GM12878 (cell line): ENCODE results near the gene MEDAG. TPM values are rescaled to one million over a fixed set of nuclear protein-coding genes. Genes with fewer than 3 reads are reported as not detected.

Experiments
- BACH1 ChIP-seq: fragments of 450-650 bp; IDR thresholded peaks from 2 replicates; pipeline ENCODE4 v1.6.1; 2017; ENCODE audit warnings: mild to moderate bottlenecking, borderline replicate concordance
- LARP7 ChIP-seq: fragments of 450-650 bp; IDR thresholded peaks from 2 replicates; pipeline ENCODE4 v1.6.1; 2017; ENCODE audit warnings: mild to moderate bottlenecking
- RAD51 ChIP-seq: fragments of 450-650 bp; IDR thresholded peaks from 2 replicates; pipeline ENCODE4 v1.6.1; 2016; ENCODE audit warnings: moderate library complexity, mild to moderate bottlenecking, inconsistent platforms
- SMARCA5 ChIP-seq: fragments of 450-650 bp; IDR thresholded peaks from 2 replicates; pipeline ENCODE4 v1.6.1; 2017; ENCODE audit warnings: mild to moderate bottlenecking
- TCF7 ChIP-seq: IDR thresholded peaks from 2 replicates; pipeline ENCODE4 v1.6.1; 2014; ENCODE audit warnings: antibody characterized with exemption, borderline replicate concordance
- ZNF274 ChIP-seq: IDR thresholded peaks from one replicate; pipeline ENCODE4 v1.8.0; 2011; ENCODE audit not compliant: insufficient read length, insufficient read depth
- polyA plus RNA-seq, 11 experiments: library from polyadenylated mRNA; depleted of rRNA in 4 of 11; unstranded in 6 of 11; stranded (reverse) in 5 of 11; fragments of >200 nt; fragmentation: Nextera tagmentation in 4 of 11; fragmentation: Illumina TruSeq in 1 of 11; extraction: Ambion mirVana in 4 of 11; extraction: Trizol in 1 of 11; gene quantifications; 1 replicate in 1 of 11; 2 replicates in 10 of 11; pipeline versions ENCODE4 v1.2.1 to v1.2.3, GENCODE V29; 2011 to 2016; ENCODE audit warnings: inconsistent platforms in 2 of 11, missing spikeins in 2 of 11, low read depth in 1 of 11
- total RNA-seq, 4 experiments: library from RNA; depleted of rRNA in 3 of 4; stranded (reverse); fragments of >200 nt in 3 of 4; fragmentation: Illumina TruSeq in 1 of 4; extraction: Trizol in 1 of 4; gene quantifications; 2 replicates each; pipeline versions ENCODE4 v1.2.1 to v1.2.3, GENCODE V29; 2013 to 2021
- TF ChIP-seq, protein P1 (sequence below): fragments of 450-650 bp; conservative IDR thresholded peaks from 2 replicates; pipeline ENCODE4 v1.6.1; 2017; ENCODE audit warnings: mild to moderate bottlenecking, moderate library complexity
- TF ChIP-seq, protein P2 (sequence below): fragments of 450-650 bp; IDR thresholded peaks from 2 replicates; pipeline ENCODE4 v1.6.1; 2016; ENCODE audit warnings: mild to moderate bottlenecking
- TF ChIP-seq, protein P3 (sequence below): fragments of 450-650 bp; IDR thresholded peaks from 2 replicates; pipeline ENCODE4 v1.6.1; 2017; ENCODE audit warnings: mild to moderate bottlenecking, low read depth, inconsistent platforms; ENCODE audit not compliant: poor library complexity, severe bottlenecking

The MEDAG gene
- total and polyA plus RNA-seq, 10 of the 15 experiments (the other 5 are each of a cell fraction or from before 2014, with no cell fraction given) = 0.03 TPM; not detected in 9

DNA sequence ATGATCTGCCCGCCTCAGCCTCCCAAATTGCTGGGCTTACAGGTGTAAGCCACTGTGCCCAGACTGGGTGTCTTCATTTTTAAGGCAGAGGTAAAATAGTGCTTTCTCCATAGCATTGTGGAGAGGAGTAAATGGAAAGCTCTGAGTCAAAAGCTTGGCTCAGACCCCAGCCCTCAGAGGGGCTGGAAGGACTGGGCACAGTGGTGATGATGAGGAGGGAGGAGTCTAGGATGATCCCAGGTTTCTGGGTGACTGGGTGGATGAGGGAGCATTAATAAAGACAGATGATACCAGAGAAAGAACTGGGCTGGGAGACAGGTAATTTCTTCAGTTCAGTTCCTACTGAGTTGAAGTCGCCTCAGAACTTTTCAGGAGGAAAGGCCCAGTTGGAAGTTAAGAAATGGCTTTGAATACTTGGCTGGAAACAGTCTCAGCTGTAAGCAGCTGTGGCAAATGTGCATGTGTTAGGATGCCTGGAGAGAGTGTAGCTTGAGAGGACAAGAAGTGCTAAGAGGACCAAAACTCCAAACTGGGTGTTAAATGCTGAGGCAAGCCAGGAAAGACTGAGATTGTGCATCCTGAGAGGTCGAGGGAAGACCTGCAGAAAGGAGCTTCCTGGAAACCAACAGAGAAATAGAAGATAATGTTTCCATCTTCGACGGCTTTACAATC lies 37.1 kb upstream of the MEDAG start (continued):
- TF ChIP-seq, protein P1, sequence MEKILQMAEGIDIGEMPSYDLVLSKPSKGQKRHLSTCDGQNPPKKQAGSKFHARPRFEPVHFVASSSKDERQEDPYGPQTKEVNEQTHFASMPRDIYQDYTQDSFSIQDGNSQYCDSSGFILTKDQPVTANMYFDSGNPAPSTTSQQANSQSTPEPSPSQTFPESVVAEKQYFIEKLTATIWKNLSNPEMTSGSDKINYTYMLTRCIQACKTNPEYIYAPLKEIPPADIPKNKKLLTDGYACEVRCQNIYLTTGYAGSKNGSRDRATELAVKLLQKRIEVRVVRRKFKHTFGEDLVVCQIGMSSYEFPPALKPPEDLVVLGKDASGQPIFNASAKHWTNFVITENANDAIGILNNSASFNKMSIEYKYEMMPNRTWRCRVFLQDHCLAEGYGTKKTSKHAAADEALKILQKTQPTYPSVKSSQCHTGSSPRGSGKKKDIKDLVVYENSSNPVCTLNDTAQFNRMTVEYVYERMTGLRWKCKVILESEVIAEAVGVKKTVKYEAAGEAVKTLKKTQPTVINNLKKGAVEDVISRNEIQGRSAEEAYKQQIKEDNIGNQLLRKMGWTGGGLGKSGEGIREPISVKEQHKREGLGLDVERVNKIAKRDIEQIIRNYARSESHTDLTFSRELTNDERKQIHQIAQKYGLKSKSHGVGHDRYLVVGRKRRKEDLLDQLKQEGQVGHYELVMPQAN = no peak
- TF ChIP-seq, protein P2, sequence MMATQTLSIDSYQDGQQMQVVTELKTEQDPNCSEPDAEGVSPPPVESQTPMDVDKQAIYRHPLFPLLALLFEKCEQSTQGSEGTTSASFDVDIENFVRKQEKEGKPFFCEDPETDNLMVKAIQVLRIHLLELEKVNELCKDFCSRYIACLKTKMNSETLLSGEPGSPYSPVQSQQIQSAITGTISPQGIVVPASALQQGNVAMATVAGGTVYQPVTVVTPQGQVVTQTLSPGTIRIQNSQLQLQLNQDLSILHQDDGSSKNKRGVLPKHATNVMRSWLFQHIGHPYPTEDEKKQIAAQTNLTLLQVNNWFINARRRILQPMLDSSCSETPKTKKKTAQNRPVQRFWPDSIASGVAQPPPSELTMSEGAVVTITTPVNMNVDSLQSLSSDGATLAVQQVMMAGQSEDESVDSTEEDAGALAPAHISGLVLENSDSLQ = no peak
- no peak for TF ChIP-seq LARP7
- no peak for TF ChIP-seq TCF7
- TF ChIP-seq, protein P3, sequence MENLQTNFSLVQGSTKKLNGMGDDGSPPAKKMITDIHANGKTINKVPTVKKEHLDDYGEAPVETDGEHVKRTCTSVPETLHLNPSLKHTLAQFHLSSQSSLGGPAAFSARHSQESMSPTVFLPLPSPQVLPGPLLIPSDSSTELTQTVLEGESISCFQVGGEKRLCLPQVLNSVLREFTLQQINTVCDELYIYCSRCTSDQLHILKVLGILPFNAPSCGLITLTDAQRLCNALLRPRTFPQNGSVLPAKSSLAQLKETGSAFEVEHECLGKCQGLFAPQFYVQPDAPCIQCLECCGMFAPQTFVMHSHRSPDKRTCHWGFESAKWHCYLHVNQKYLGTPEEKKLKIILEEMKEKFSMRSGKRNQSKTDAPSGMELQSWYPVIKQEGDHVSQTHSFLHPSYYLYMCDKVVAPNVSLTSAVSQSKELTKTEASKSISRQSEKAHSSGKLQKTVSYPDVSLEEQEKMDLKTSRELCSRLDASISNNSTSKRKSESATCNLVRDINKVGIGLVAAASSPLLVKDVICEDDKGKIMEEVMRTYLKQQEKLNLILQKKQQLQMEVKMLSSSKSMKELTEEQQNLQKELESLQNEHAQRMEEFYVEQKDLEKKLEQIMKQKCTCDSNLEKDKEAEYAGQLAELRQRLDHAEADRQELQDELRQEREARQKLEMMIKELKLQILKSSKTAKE = no peak
- TF ChIP-seq SMARCA5 = no peak
- TF ChIP-seq ZNF274 = no peak
- TF ChIP-seq BACH1 = no peak
- no peak for TF ChIP-seq RAD51
